Keratinocyte (primary cell): Measurements from ENCODE around the gene LYPD8.
"Not testable (repeated sequence)": the region's sequence is repeated elsewhere in the genome, so short reads cannot be mapped to it uniquely, and the experiment has no call there.

Experiments used
- CTCF ChIP-seq, 3 experiments: IDR thresholded peaks in 1 of 3; conservative IDR thresholded peaks in 1 of 3; optimal IDR thresholded peaks in 1 of 3; 2 replicates in 2 of 3; 3 replicates in 1 of 3; pipeline versions ENCODE3 to v1.5.1; 2011; ENCODE audit warnings: low read length in 3 of 3, mild to moderate bottlenecking in 3 of 3, moderate library complexity in 2 of 3, control low read depth in 1 of 3, inconsistent platforms in 1 of 3; ENCODE audit not compliant: insufficient read depth in 2 of 3; ENCODE audit errors: extremely low read depth in 1 of 3
- EZH2 ChIP-seq: IDR thresholded peaks from one replicate; pipeline ENCODE4 v1.6.1; 2012; ENCODE audit warnings: inconsistent platforms, mild to moderate bottlenecking, low read length, moderate library complexity

GRCh38 chr1:248803501-248803900 lies 47.9 kb upstream of the LYPD8 start:
- not testable (repeated sequence) for TF ChIP-seq CTCF (optimal IDR thresholded peaks at IDR 0.05 in 1 of 3, IDR thresholded peaks at IDR 0.05 in 1 of 3, conservative IDR thresholded peaks at IDR 0.05 in 1 of 3; ENCODE audit: extremely low read depth in 1 of 3, insufficient read depth in 2 of 3, low read length in 3 of 3); EZH2
